B cell (primary cell): ENCODE data around the gene CCR9. TPM values are rescaled to one million over a fixed set of nuclear protein-coding genes. Genes with fewer than 3 reads are reported as not detected.

Source experiments
- ATAC-seq: fragments of 200-7000 bp; cut with Tn5 transposase; one replicate; pipeline ENCODE4 v1.10.0; 2021; ENCODE audit warnings: low read depth, mild to moderate bottlenecking, moderate number of reproducible peaks, moderate library complexity
- CTCF ChIA-PET: fragments of 350-600 bp; sonication (Branson Sonifier 250); formaldehyde crosslinking; loops from one replicate; lab custom pipeline; 2021; ENCODE audit warnings: antibody characterized with exemption, inconsistent platforms; lab: Charles Lee
- POLR2A ChIA-PET: fragments of 350-600 bp; sonication (Branson Sonifier 250); formaldehyde crosslinking; loops from one replicate; lab custom pipeline; 2021; ENCODE audit warnings: antibody characterized with exemption; lab: Charles Lee
- DNase-seq: peaks from one replicate; pipeline ENCODE4 v3.0.0; 2013
- H2AFZ ChIP-seq: 2 replicates; pipeline ENCODE4 v1.6.1; 2012; ENCODE audit warnings: mild to moderate bottlenecking, low read depth, low read length; ENCODE audit not compliant: insufficient read depth, poor library complexity, severe bottlenecking
- H3K27ac ChIP-seq, 2 donors: 1 replicate in 1 of 2; 2 replicates in 1 of 2; pipeline ENCODE4 v1.5.1; 2012 to 2013; ENCODE audit warnings: low read length in 2 of 2, mild to moderate bottlenecking in 2 of 2, moderate library complexity in 1 of 2
- H3K27me3 ChIP-seq, 4 experiments: fragments of 200-600 bp in 1 of 4; sonication (generic) in 1 of 4; replicated peaks in 1 of 4; 1 replicate in 2 of 4; 2 replicates in 2 of 4; pipeline versions ENCODE4 v1.6.1 to v1.7.0; 2013 to 2016; ENCODE audit warnings: low read length in 3 of 4, mild to moderate bottlenecking in 2 of 4, mixed read lengths in 1 of 4, moderate library complexity in 1 of 4; ENCODE audit not compliant: insufficient read depth in 4 of 4, control insufficient read depth in 3 of 4; ENCODE audit errors: control extremely low read depth in 1 of 4
- H3K36me3 ChIP-seq, 2 experiments: replicated peaks in 1 of 2; 1 replicate in 1 of 2; 2 replicates in 1 of 2; pipeline versions ENCODE4 v1.6.1 to v1.7.1; 2013; ENCODE audit warnings: low read length in 1 of 2; ENCODE audit not compliant: insufficient read depth in 2 of 2, control insufficient read depth in 1 of 2; ENCODE audit errors: control extremely low read depth in 1 of 2, extremely low read depth in 1 of 2
- H3K4me1 ChIP-seq, 2 donors: fragments of 200-600 bp in 1 of 2; sonication (generic) in 1 of 2; 1 replicate in 1 of 2; 2 replicates in 1 of 2; pipeline versions ENCODE4 v1.5.1 to v1.6.1; 2013 to 2017; ENCODE audit warnings: low read length in 2 of 2; ENCODE audit not compliant: control insufficient read depth in 2 of 2, insufficient read depth in 2 of 2
- H3K4me2 ChIP-seq: replicated peaks from 2 replicates; pipeline ENCODE3; 2012; ENCODE audit warnings: mild to moderate bottlenecking, low read depth, low read length; ENCODE audit not compliant: poor library complexity, severe bottlenecking
- H3K4me3 ChIP-seq, 5 experiments: fragments of 200-600 bp in 1 of 5; sonication (generic) in 1 of 5; 1 replicate in 3 of 5; 2 replicates in 2 of 5; pipeline versions ENCODE4 v1.5.1 to v1.7.0; 2011 to 2016; ENCODE audit warnings: low read length in 4 of 5, mild to moderate bottlenecking in 4 of 5, low read depth in 2 of 5, control low read depth in 1 of 5, moderate library complexity in 1 of 5; ENCODE audit not compliant: insufficient read depth in 1 of 5; ENCODE audit errors: control extremely low read depth in 1 of 5, extremely low read depth in 1 of 5
- H3K79me2 ChIP-seq: fragments of 200-600 bp; sonication (generic); one replicate; pipeline ENCODE4 v1.6.0; 2016; ENCODE audit warnings: low read length; ENCODE audit not compliant: control insufficient read depth, insufficient read depth
- H3K9ac ChIP-seq: fragments of 200-600 bp; sonication (generic); 2 replicates; pipeline ENCODE4 v1.6.1; 2017; ENCODE audit warnings: mild to moderate bottlenecking, low read length, moderate library complexity
- H3K9me3 ChIP-seq, 3 donors: one replicate each; pipeline versions ENCODE4 v1.6.1 to v1.7.1; 2013; ENCODE audit warnings: low read length in 2 of 3; ENCODE audit not compliant: control insufficient read depth in 2 of 3, insufficient read depth in 1 of 3; ENCODE audit errors: control extremely low read depth in 1 of 3
- H4K20me1 ChIP-seq: 2 replicates; pipeline ENCODE4 v1.6.0; 2012; ENCODE audit warnings: mild to moderate bottlenecking, low read length; ENCODE audit not compliant: insufficient read depth, control insufficient read depth, poor library complexity, severe bottlenecking
- H3K27ac Mint-ChIP-seq: one replicate; pipeline ENCODE4 v1.8.0; 2021; ENCODE audit warnings: mixed read lengths
- H3K27me3 Mint-ChIP-seq: one replicate; pipeline ENCODE4 v1.8.0; 2021; ENCODE audit warnings: mixed read lengths
- H3K4me1 Mint-ChIP-seq: one replicate; pipeline ENCODE4 v1.8.0; 2021; ENCODE audit warnings: mixed read lengths
- H3K4me3 Mint-ChIP-seq: one replicate; pipeline ENCODE4 v1.8.0; 2021; ENCODE audit warnings: mixed read lengths
- H3K9me3 Mint-ChIP-seq: one replicate; pipeline ENCODE4 v1.8.0; 2022; ENCODE audit warnings: mixed read lengths; ENCODE audit not compliant: insufficient read depth
- EZH2 ChIP-seq: IDR thresholded peaks from 2 replicates; pipeline ENCODE4 v1.6.1; 2012; ENCODE audit warnings: borderline replicate concordance, low read depth, mild to moderate bottlenecking, moderate library complexity, low read length; ENCODE audit not compliant: insufficient read depth, poor library complexity, severe bottlenecking
- WGBS: methylation state at CpG from one replicate; pipeline ENCODE4 v1.1.5; 2013; ENCODE audit warnings: missing lambda C conversion rate; ENCODE audit not compliant: insufficient coverage; 5-methylcytosine and 5-hydroxymethylcytosine counted together
- intact Hi-C: fragments of 100-400 bp; cut with micrococcal nuclease; formaldehyde crosslinking; loops from one replicate; pipeline ENCODE4 v1.10.0; 2022
- polyA plus RNA-seq: library from polyadenylated mRNA; depleted of rRNA; stranded (reverse); fragments of >200 nt; gene quantifications from 2 replicates; pipeline ENCODE4 v1.2.3, GENCODE V29; 2012
- total RNA-seq, 2 donors: library from RNA; stranded (reverse); fragments of 120-200 nt in 1 of 2; gene quantifications; 1 replicate in 1 of 2; 2 replicates in 1 of 2; pipeline versions ENCODE4 v1.2.3 to v1.2.4, GENCODE V29; 2013 to 2022
- TF ChIP-seq, protein P1 (sequence below): fragments of 200-600 bp; IDR thresholded peaks from one replicate; pipeline ENCODE4 v1.8.0; 2022; ENCODE audit warnings: antibody characterized with exemption, mild to moderate bottlenecking

Gene CCR9
- total and polyA plus RNA-seq, 2 donors (not counting 1 experiment from before 2014, with no cell fraction given) = 0.76 to 1.1 TPM

- DNase-seq = no peak
- H3K4me3 ChIP-seq = no peak overlapping the region
These were observed 58.7 kb downstream of the CCR9 start for GRCh38 chr3:45944830-45945620.

GRCh38 chr3:45946307-45946706, 60.0 kb downstream of the CCR9 start:
- Histone ChIP-seq H3K27ac (no peak overlapping the region), H3K4me1 (no peaks in the 10 kb centered on the region), H2AFZ (no peak overlapping the region), H3K4me3 (no peak overlapping the region), H3K36me3 (peaks cover 4 to 62% of the 10 kb centered on the region in 2 experiments), H3K9ac (no peak overlapping the region), H3K79me2 (no peaks in the 10 kb centered on the region), H3K4me2 (no peak overlapping the region), H4K20me1 (no peaks in the 10 kb centered on the region), H3K9me3 (no peaks in the 10 kb centered on the region), H3K27me3 (no peaks in the 10 kb centered on the region)
- ChIA-PET POLR2A (no interaction called here), CTCF (interaction anchor here (1.8 to 4.4 kb wide), 3 partner anchors 8 to 432 kb away, joined by 6 to 30 read pairs (median 6); no protein-coding TSS in a partner anchor)
- H3K9me3 Mint-ChIP-seq = no peaks in the 10 kb centered on the region
- WGBS = 100% methylated on average over 1 of the region's 1 CpG
- no peak overlapping the region for H3K4me3 Mint-ChIP-seq
- peak overlapping the region; percentile 32 for H3K27ac Mint-ChIP-seq
- no peak for TF ChIP-seq EZH2
- TF ChIP-seq, protein P1, sequence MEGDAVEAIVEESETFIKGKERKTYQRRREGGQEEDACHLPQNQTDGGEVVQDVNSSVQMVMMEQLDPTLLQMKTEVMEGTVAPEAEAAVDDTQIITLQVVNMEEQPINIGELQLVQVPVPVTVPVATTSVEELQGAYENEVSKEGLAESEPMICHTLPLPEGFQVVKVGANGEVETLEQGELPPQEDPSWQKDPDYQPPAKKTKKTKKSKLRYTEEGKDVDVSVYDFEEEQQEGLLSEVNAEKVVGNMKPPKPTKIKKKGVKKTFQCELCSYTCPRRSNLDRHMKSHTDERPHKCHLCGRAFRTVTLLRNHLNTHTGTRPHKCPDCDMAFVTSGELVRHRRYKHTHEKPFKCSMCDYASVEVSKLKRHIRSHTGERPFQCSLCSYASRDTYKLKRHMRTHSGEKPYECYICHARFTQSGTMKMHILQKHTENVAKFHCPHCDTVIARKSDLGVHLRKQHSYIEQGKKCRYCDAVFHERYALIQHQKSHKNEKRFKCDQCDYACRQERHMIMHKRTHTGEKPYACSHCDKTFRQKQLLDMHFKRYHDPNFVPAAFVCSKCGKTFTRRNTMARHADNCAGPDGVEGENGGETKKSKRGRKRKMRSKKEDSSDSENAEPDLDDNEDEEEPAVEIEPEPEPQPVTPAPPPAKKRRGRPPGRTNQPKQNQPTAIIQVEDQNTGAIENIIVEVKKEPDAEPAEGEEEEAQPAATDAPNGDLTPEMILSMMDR = no peak
- no peak for ATAC-seq
- H3K27me3 Mint-ChIP-seq = no peaks in the 10 kb centered on the region
- no peak for DNase-seq
- no peaks in the 10 kb centered on the region for H3K4me1 Mint-ChIP-seq
- intact Hi-C loops = no loop called here

More at GRCh38 chr3:45944830-45945620, 58.7 kb downstream of the CCR9 start:
- ATAC-seq = no peak
- H3K27ac ChIP-seq = no peak overlapping the region
- no peaks in the 10 kb centered on the region for H3K4me1 Mint-ChIP-seq
- no peak overlapping the region for H3K9ac ChIP-seq
- no peaks in the 10 kb centered on the region for H3K9me3 ChIP-seq
- H3K27me3 Mint-ChIP-seq = no peaks in the 10 kb centered on the region
- CTCF ChIA-PET = interaction anchor here (0.6 to 4.4 kb wide), 3 partner anchors 135 to 433 kb away, joined by 3 to 30 read pairs (median 6); no protein-coding TSS in a partner anchor
- intact Hi-C loops = no loop called here
- no peak overlapping the region for H3K4me3 Mint-ChIP-seq
- TF ChIP-seq, protein P1 = no peak
- TF ChIP-seq EZH2 = no peak
- H3K36me3 ChIP-seq = peaks cover 2 to 50% of the 10 kb centered on the region in 2 experiments
- no peaks in the 10 kb centered on the region for H3K9me3 Mint-ChIP-seq
- H3K4me1 ChIP-seq = no peaks in the 10 kb centered on the region
- H3K4me2 ChIP-seq = no peak overlapping the region
- POLR2A ChIA-PET = no interaction called here
- no peaks in the 10 kb centered on the region for H3K79me2 ChIP-seq
- H3K27me3 ChIP-seq = no peaks in the 10 kb centered on the region
- 100% methylated on average over 5 of the region's 5 CpGs for WGBS
- H4K20me1 ChIP-seq = no peaks in the 10 kb centered on the region
- H2AFZ ChIP-seq = no peak overlapping the region
- no peak overlapping the region for H3K27ac Mint-ChIP-seq
